Measurements from ENCODE around the gene CCM2L. TPM values are rescaled to one million over a fixed set of nuclear protein-coding genes. Genes with fewer than 3 reads are reported as not detected.

The CCM2L gene
- total and polyA plus RNA-seq, 2 of the 4 experiments (the other 2 are of a cell fraction): not detected

GRCh38 chr20:32078322-32078721 is 68.1 kb downstream of the CCM2L start:
- Histone ChIP-seq H3K27ac (ENCODE audit: insufficient read depth, low read length) (no peak overlapping the region), H4K91ac (ENCODE audit: insufficient read depth, low read depth, low read length) (no peak overlapping the region), H4K8ac (ENCODE audit: low read depth in 2 of 2, low read length in 2 of 2) (no peak overlapping the region), H2BK15ac (ENCODE audit: low read depth, low read length) (no peak overlapping the region), H4K20me1 (ENCODE audit: insufficient read depth, low read length) (no peaks in the 10 kb centered on the region), H3K36me3 (ENCODE audit: control insufficient read depth, insufficient read depth, low read length) (no peaks in the 10 kb centered on the region), H2BK5ac (ENCODE audit: low read depth, low read length, poor library complexity, severe bottlenecking) (no peak overlapping the region), H3K23ac (ENCODE audit: low read depth, low read length) (no peak overlapping the region), H2BK20ac (ENCODE audit: low read depth, low read length) (no peak overlapping the region), H3K56ac (ENCODE audit: extremely low read depth, insufficient read depth, low read length) (no peak overlapping the region), H2AK9ac (replicated peaks; ENCODE audit: low read depth, low read length, poor library complexity) (no peak overlapping the region), H3K4me3 (ENCODE audit: insufficient read depth, low read depth, low read length) (no peak overlapping the region), H3K9me3 (ENCODE audit: control insufficient read depth, insufficient read depth, low read length) (no peaks in the 10 kb centered on the region), H3K27me3 (ENCODE audit: control insufficient read depth, insufficient read depth, low read length) (peaks cover 72% of the 10 kb centered on the region), H2AK5ac (ENCODE audit: low read depth, low read length) (no peak overlapping the region), H3K4ac (ENCODE audit: low read depth, low read length) (no peak overlapping the region), H3K79me1 (ENCODE audit: low read depth in 1 of 2, low read length in 2 of 2) (no peaks in the 10 kb centered on the region), H4K5ac (ENCODE audit: low read depth, low read length) (no peak overlapping the region), H2AFZ (replicated peaks; ENCODE audit: low read length, poor library complexity) (no peak overlapping the region), H3K4me1 (ENCODE audit: control insufficient read depth, insufficient read depth, low read length) (no peaks in the 10 kb centered on the region), H3K14ac (replicated peaks; ENCODE audit: low read depth, low read length) (no peak overlapping the region), H3K18ac (ENCODE audit: low read depth, low read length) (no peak overlapping the region), H3K9ac (ENCODE audit: low read depth, low read length) (no peak overlapping the region), H3K4me2 (ENCODE audit: low read depth, low read length) (no peak overlapping the region), H2BK120ac (ENCODE audit: low read depth, low read length) (no peak overlapping the region), H3K9me1 (ENCODE audit: insufficient read depth, low read length) (no peaks in the 10 kb centered on the region)
- no CpG with 5 or more reads among the region's 5 CpGs for WGBS, 2 experiments (ENCODE audit: extremely low coverage in 2 of 2, insufficient read length in 1 of 2)
- in situ Hi-C loops (cut with MboI; ENCODE audit: low sequenced_read_pairs): no loop called here
- ATAC-seq (ENCODE audit: low read depth) (no peak), DNase-seq (no peak)
- TF ChIP-seq SMC3 (IDR thresholded peaks at IDR 0.05; ENCODE audit: low read depth, low read length) (no peak), USF2 (IDR thresholded peaks at IDR 0.05; ENCODE audit: low read depth, low read length) (no peak), RFX5 (IDR thresholded peaks at IDR 0.05; ENCODE audit: low read depth, low read length) (no peak), FOS (IDR thresholded peaks at IDR 0.05; ENCODE audit: low read depth, low read length) (no peak), RAD21 (IDR thresholded peaks at IDR 0.05; ENCODE audit: low read length) (no peak), RCOR1 (IDR thresholded peaks at IDR 0.05; ENCODE audit: insufficient replicate concordance, low read length) (no peak), POLR2A (IDR thresholded peaks at IDR 0.05; ENCODE audit: low read depth, low read length) (no peak)
- no TSS peak for BruUV-seq (replicated peaks)
- intact Hi-C loops (cut with micrococcal nuclease): no loop called here
- dilution Hi-C loops (cut with HindIII; ENCODE audit: low sequenced_read_pairs, unreplicated experiment): no loop called here
- CTCF ChIA-PET: no interaction called here
- POLR2A ChIA-PET (ENCODE audit: unreplicated experiment): no interaction called here
